ENCODE data around the gene TRAF4.

Gene TRAF4

GRCh38 chr17:28706471-28707338, 37.1 kb upstream of the TRAF4 start:
- POLR2A ChIA-PET: interaction anchor here (1.5 kb wide), 1 partner anchor 13 kb away, joined by 5 read pairs; the partner anchor contains the start of gene RPL23A
- CTCF ChIA-PET: interaction anchor here (1.2 kb wide), 1 partner anchor 57 kb away, joined by 4 read pairs; no protein-coding TSS in a partner anchor
- DNase-seq (ENCODE audit: extremely low spot score): no peak
- TF ChIP-seq, protein P1, sequence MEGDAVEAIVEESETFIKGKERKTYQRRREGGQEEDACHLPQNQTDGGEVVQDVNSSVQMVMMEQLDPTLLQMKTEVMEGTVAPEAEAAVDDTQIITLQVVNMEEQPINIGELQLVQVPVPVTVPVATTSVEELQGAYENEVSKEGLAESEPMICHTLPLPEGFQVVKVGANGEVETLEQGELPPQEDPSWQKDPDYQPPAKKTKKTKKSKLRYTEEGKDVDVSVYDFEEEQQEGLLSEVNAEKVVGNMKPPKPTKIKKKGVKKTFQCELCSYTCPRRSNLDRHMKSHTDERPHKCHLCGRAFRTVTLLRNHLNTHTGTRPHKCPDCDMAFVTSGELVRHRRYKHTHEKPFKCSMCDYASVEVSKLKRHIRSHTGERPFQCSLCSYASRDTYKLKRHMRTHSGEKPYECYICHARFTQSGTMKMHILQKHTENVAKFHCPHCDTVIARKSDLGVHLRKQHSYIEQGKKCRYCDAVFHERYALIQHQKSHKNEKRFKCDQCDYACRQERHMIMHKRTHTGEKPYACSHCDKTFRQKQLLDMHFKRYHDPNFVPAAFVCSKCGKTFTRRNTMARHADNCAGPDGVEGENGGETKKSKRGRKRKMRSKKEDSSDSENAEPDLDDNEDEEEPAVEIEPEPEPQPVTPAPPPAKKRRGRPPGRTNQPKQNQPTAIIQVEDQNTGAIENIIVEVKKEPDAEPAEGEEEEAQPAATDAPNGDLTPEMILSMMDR (IDR thresholded peaks at IDR 0.05; ENCODE audit: control extremely low read depth, extremely low read depth, low read depth, missing control alignments): no peak

GRCh38 chr17:28707339-28707720, 36.5 kb upstream of the TRAF4 start:
- DNase-seq (ENCODE audit: extremely low spot score): no peak
- ChIA-PET CTCF (interaction anchor here (1.2 kb wide), 1 partner anchor 56 kb away, joined by 4 read pairs; no protein-coding TSS in a partner anchor), POLR2A (interaction anchor here (1.5 kb wide), 1 partner anchor 12 kb away, joined by 5 read pairs; the partner anchor contains the start of gene RPL23A)
- TF ChIP-seq, protein P1 (IDR thresholded peaks at IDR 0.05; ENCODE audit: control extremely low read depth, extremely low read depth, low read depth, missing control alignments): no peak

- CTCF ChIA-PET: interaction anchor here (1.0 to 4.0 kb wide), 11 partner anchors 10 to 406 kb away, joined by 3 to 25 read pairs (median 5); partner anchors contain the start of genes RPL23A and TLCD1
- peak; percentile 95 for DNase-seq (ENCODE audit: extremely low spot score)
- POLR2A ChIA-PET: interaction anchor here (0.5 to 1.8 kb wide), 11 partner anchors 9 to 466 kb away, joined by 3 to 21 read pairs (median 4); partner anchors contain the start of genes RPL23A and TLCD1
- TF ChIP-seq, protein P1 (IDR thresholded peaks at IDR 0.05; ENCODE audit: control extremely low read depth, extremely low read depth, low read depth, missing control alignments): no peak
Measured at GRCh38 chr17:28710861-28711722, 32.7 kb upstream of the TRAF4 start.

- TF ChIP-seq, protein P1 (IDR thresholded peaks at IDR 0.05; ENCODE audit: control extremely low read depth, extremely low read depth, low read depth, missing control alignments): no peak
- DNase-seq (ENCODE audit: extremely low spot score): peak; percentile 45
- ChIA-PET CTCF (interaction anchor here (1.0 to 4.0 kb wide), 11 partner anchors 9 to 405 kb away, joined by 3 to 25 read pairs (median 4); partner anchors contain the start of genes RPL23A and TLCD1), POLR2A (interaction anchor here (0.6 to 1.8 kb wide), 6 partner anchors 8 to 379 kb away, joined by 3 to 21 read pairs (median 4); partner anchors contain the start of gene RPL23A)
Measured at GRCh38 chr17:28711723-28712031, 32.1 kb upstream of the TRAF4 start, which contains the start of gene PROCA1. Gene PROCA1 (minus strand): TSS chr17:28711888. CDS start chr17:28711660, 228 bp downstream.

GRCh38 chr17:28712032-28712704, 31.6 kb upstream of the TRAF4 start:
- POLR2A ChIA-PET: interaction anchor here (0.5 to 1.6 kb wide), 3 partner anchors 13 to 580 kb away, joined by 4 to 9 read pairs (median 6); no protein-coding TSS in a partner anchor
- peak; percentile 83 for DNase-seq (ENCODE audit: extremely low spot score)
- TF ChIP-seq, protein P1 (IDR thresholded peaks at IDR 0.05; ENCODE audit: control extremely low read depth, extremely low read depth, low read depth, missing control alignments): peak; percentile 12
- CTCF ChIA-PET: interaction anchor here (1.0 to 4.0 kb wide), 10 partner anchors 9 to 404 kb away, joined by 3 to 25 read pairs (median 4); partner anchors contain the start of genes RPL23A and TLCD1

All from GM10248 (cell line).